ENCODE measurements around the gene ORAI1.
"Not testable (repeated sequence)": the region's sequence is repeated elsewhere in the genome, so short reads cannot be mapped to it uniquely, and the experiment has no call there.

ORAI1 gene

DNA sequence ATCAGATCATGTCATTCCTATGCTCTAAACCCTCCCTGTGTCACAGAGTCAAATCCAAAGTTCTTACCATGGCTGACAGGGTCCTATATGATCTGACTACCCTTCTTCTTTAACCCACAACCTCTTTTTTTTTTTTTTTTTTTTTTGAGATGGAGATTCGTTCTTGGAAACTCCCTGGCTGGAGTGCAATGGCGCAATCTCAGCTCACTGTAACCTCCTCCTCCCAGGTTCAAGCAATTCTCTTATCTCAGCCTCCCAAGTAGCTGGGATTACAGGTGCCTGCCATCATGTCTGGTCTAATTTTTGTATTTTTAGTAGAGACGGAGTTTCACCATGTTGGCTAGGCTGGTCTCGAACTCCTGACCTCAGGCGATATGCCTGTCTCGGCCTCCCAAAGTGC is 40.5 kb downstream of the ORAI1 start:
- not testable (repeated sequence) for H2AFZ ChIP-seq (ENCODE audit: low read depth, low read length); H4K91ac ChIP-seq (ENCODE audit: low read length); H2AK5ac ChIP-seq (ENCODE audit: low read length, severe bottlenecking); H2BK120ac ChIP-seq (ENCODE audit: low read depth, low read length); H3K14ac ChIP-seq (ENCODE audit: low read length in 2 of 2); H3K4ac ChIP-seq (ENCODE audit: low read depth in 1 of 2, low read length in 2 of 2); H3K27ac ChIP-seq (ENCODE audit: low read length, poor library complexity, severe bottlenecking); H2BK12ac ChIP-seq (ENCODE audit: low read length in 2 of 2); H3K18ac ChIP-seq (ENCODE audit: low read depth in 1 of 2, low read length in 2 of 2); H3K79me1 ChIP-seq (replicated peaks; ENCODE audit: low read length, poor library complexity, severe bottlenecking); H3K23ac ChIP-seq (ENCODE audit: low read length in 2 of 2); DNase-seq; H3K4me3 ChIP-seq (ENCODE audit: insufficient read depth in 1 of 2, low read depth in 1 of 2, low read length in 2 of 2); H3K9ac ChIP-seq (ENCODE audit: low read length); H4K8ac ChIP-seq (ENCODE audit: low read length); H3K27me3 ChIP-seq (ENCODE audit: control insufficient read depth in 1 of 2, insufficient read depth in 1 of 2, low read length in 2 of 2); H3K4me1 ChIP-seq (ENCODE audit: control insufficient read depth, insufficient read depth, low read depth, low read length); H3K9me3 ChIP-seq (ENCODE audit: control insufficient read depth, low read length); H2BK15ac ChIP-seq (ENCODE audit: low read depth, poor library complexity, severe bottlenecking); H3K4me2 ChIP-seq (ENCODE audit: low read length, poor library complexity, severe bottlenecking); H3K36me3 ChIP-seq (ENCODE audit: control insufficient read depth in 1 of 2, insufficient read depth in 2 of 2, low read depth in 1 of 2, low read length in 2 of 2); H2BK5ac ChIP-seq (ENCODE audit: low read depth, low read length, poor library complexity, severe bottlenecking)
- WGBS, result 91% methylated on average over 4 of the region's 6 CpGs

DNA sequence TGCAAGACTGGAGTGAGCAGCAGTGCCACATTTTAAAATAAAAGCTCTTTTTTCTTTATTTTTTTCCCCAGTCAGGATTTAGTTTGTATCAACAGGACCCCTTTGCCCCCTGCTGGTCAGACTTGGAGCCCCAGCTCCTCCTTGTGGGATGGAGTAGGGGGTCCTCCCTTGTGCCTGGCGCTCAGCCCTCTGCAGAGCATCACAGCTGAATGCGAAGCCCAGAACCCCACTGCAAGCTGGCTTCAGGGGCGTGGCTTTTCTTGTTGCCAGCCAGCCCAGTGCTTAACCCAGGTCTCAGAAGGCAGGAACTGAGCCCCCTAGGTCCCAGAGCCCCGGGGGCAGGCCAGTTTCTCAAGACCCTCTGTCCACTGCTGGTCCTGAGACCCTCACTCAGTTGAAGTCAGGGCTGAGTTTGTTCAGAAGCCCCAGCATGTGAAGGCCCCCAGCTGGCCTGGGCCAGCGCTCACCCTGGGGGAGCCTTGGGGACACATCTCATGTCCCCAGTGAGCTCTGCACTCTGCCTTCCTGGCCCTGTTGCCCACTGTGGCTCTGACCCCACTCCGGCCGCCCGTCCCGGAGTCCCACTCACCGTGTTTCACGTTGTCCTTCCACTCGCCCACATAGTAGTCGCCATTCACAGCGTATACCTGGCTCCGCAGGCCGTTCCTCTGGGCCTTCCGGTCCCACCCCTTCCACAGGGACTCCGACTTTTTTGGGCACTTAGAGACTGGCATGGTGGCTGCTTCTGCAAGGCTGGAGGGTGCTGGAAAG is 42.6 kb downstream of the ORAI1 start:
- WGBS, result 79% methylated on average over 18 of the region's 18 CpGs
- H3K4me1 ChIP-seq (ENCODE audit: control insufficient read depth, insufficient read depth, low read depth, low read length), result peaks cover 11% of the 10 kb centered on the region
- no peak overlapping the region for H2BK5ac ChIP-seq (ENCODE audit: low read depth, low read length, poor library complexity, severe bottlenecking)

DNA sequence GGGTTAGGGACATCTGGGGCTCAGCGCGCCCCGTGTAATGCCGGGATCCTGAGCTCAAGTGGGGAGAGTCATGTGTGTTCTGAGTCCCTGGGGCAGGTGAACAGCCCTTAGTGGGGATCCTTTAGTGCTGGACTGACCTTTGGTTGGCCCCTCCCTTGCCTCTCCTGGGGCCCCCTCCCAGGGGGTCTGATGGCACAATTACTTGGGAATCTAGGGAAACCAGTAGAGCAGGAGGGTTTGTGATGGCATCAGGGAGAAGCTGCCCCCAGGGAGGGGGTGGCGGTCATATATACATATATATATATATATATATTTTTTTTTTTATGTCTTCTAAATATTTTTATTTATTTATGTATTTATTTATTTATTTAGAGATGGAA is 43.2 kb downstream of the ORAI1 start, which contains the start of gene MORN3:
Gene MORN3 (minus strand): TSS at position 134 of the 380 bp plus-strand sequence. CDS start 171 bp downstream, outside the sequence.
- no peak within 1 kb of the TSS for H2BK15ac ChIP-seq (ENCODE audit: low read depth, poor library complexity, severe bottlenecking)
- no peaks in the 10 kb centered on the region for H3K79me1 ChIP-seq (replicated peaks; ENCODE audit: low read length, poor library complexity, severe bottlenecking)
- H3K4ac ChIP-seq (ENCODE audit: low read depth in 1 of 2, low read length in 2 of 2), result no peak within 1 kb of the TSS
- no peaks in the 10 kb centered on the region for H3K9me3 ChIP-seq (ENCODE audit: control insufficient read depth, low read length)
- no peak within 1 kb of the TSS for H3K18ac ChIP-seq (ENCODE audit: low read depth in 1 of 2, low read length in 2 of 2)
- H3K36me3 ChIP-seq (ENCODE audit: control insufficient read depth in 1 of 2, insufficient read depth in 2 of 2, low read depth in 1 of 2, low read length in 2 of 2), result no peaks in the 10 kb centered on the region
- H3K9ac ChIP-seq (ENCODE audit: low read length), result no peak within 1 kb of the TSS
- no peak within 1 kb of the TSS for H2AK5ac ChIP-seq (ENCODE audit: low read length, severe bottlenecking)
- peak within 1 kb of the TSS in 1 of 2 experiments; percentile 56 for H3K23ac ChIP-seq (ENCODE audit: low read length in 2 of 2)
- 100% methylated on average over 4 of the region's 5 CpGs for WGBS
- peaks cover 11% of the 10 kb centered on the region for H3K4me1 ChIP-seq (ENCODE audit: control insufficient read depth, insufficient read depth, low read depth, low read length)
- H3K4me3 ChIP-seq (ENCODE audit: insufficient read depth in 1 of 2, low read depth in 1 of 2, low read length in 2 of 2), result no peak within 1 kb of the TSS
- H3K27ac ChIP-seq (ENCODE audit: low read length, poor library complexity, severe bottlenecking), result no peak within 1 kb of the TSS
- no peaks in the 10 kb centered on the region for H3K27me3 ChIP-seq (ENCODE audit: control insufficient read depth in 1 of 2, insufficient read depth in 1 of 2, low read length in 2 of 2)
- H3K14ac ChIP-seq (ENCODE audit: low read length in 2 of 2), result no peak within 1 kb of the TSS
- no peak within 1 kb of the TSS for H3K4me2 ChIP-seq (ENCODE audit: low read length, poor library complexity, severe bottlenecking)
- no peak within 1 kb of the TSS for H4K8ac ChIP-seq (ENCODE audit: low read length)
- H2BK5ac ChIP-seq (ENCODE audit: low read depth, low read length, poor library complexity, severe bottlenecking), result no peak within 1 kb of the TSS
- H2BK120ac ChIP-seq (ENCODE audit: low read depth, low read length), result no peak within 1 kb of the TSS
- H2AFZ ChIP-seq (ENCODE audit: low read depth, low read length), result no peak within 1 kb of the TSS
- DNase-seq, result no peak
- peak within 1 kb of the TSS in 1 of 2 experiments; percentile 18 for H2BK12ac ChIP-seq (ENCODE audit: low read length in 2 of 2)
- no peak within 1 kb of the TSS for H4K91ac ChIP-seq (ENCODE audit: low read length)

More for the DNA sequence above, 42.6 kb downstream of the ORAI1 start:
- Histone ChIP-seq H3K4me3 (ENCODE audit: insufficient read depth in 1 of 2, low read depth in 1 of 2, low read length in 2 of 2) (no peak overlapping the region), H3K79me1 (replicated peaks; ENCODE audit: low read length, poor library complexity, severe bottlenecking) (no peaks in the 10 kb centered on the region), H3K9me3 (ENCODE audit: control insufficient read depth, low read length) (no peaks in the 10 kb centered on the region), H3K18ac (ENCODE audit: low read depth in 1 of 2, low read length in 2 of 2) (no peak overlapping the region), H2BK120ac (ENCODE audit: low read depth, low read length) (no peak overlapping the region), H3K36me3 (ENCODE audit: control insufficient read depth in 1 of 2, insufficient read depth in 2 of 2, low read depth in 1 of 2, low read length in 2 of 2) (peaks cover 0 to under 1% of the 10 kb centered on the region in 2 experiments), H4K8ac (ENCODE audit: low read length) (no peak overlapping the region), H3K27me3 (ENCODE audit: control insufficient read depth in 1 of 2, insufficient read depth in 1 of 2, low read length in 2 of 2) (no peaks in the 10 kb centered on the region), H2AFZ (ENCODE audit: low read depth, low read length) (no peak overlapping the region), H3K9ac (ENCODE audit: low read length) (no peak overlapping the region), H3K14ac (ENCODE audit: low read length in 2 of 2) (no peak overlapping the region), H2AK5ac (ENCODE audit: low read length, severe bottlenecking) (no peak overlapping the region), H2BK15ac (ENCODE audit: low read depth, poor library complexity, severe bottlenecking) (no peak overlapping the region), H3K23ac (ENCODE audit: low read length in 2 of 2) (peak overlapping the region in 1 of 2 experiments; percentile 56), H3K4me2 (ENCODE audit: low read length, poor library complexity, severe bottlenecking) (no peak overlapping the region), H2BK12ac (ENCODE audit: low read length in 2 of 2) (peak overlapping the region in 1 of 2 experiments; percentile 18), H3K27ac (ENCODE audit: low read length, poor library complexity, severe bottlenecking) (no peak overlapping the region), H4K91ac (ENCODE audit: low read length) (no peak overlapping the region), H3K4ac (ENCODE audit: low read depth in 1 of 2, low read length in 2 of 2) (no peak overlapping the region)
- DNase-seq, result peak; percentile 54

DNA sequence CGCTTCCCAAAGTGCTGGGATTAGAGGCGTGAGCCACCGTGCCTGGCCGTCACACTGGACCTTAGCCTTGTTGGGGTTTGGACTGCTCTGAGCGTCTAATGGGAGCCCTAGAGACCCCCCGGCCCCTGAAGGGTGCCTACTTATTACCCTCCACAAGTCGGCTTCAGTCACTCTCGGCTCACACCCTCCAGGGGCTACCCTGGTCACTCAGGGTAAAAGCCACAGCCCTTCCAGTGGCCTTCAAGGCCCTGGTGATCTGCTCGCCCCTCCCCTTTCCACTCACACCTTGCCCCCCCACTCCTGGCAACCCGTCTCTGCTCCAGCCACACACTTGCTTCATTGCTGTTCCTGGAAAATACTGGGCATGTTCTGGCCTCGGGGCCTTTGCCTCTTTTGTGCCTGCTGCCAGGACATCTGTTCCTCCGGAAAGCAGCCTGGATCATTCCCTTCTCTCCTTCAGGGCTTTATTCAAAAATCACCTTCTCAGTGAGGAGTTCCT is 46.7 kb downstream of the ORAI1 start:
- Histone ChIP-seq H3K27me3 (ENCODE audit: control insufficient read depth in 1 of 2, insufficient read depth in 1 of 2, low read length in 2 of 2) (no peaks in the 10 kb centered on the region), H3K36me3 (ENCODE audit: control insufficient read depth in 1 of 2, insufficient read depth in 2 of 2, low read depth in 1 of 2, low read length in 2 of 2) (no peaks in the 10 kb centered on the region), H3K4me2 (ENCODE audit: low read length, poor library complexity, severe bottlenecking) (no peak overlapping the region), H3K4me3 (ENCODE audit: insufficient read depth in 1 of 2, low read depth in 1 of 2, low read length in 2 of 2) (peak overlapping the region in 1 of 2 experiments; percentile 81), H3K23ac (ENCODE audit: low read length in 2 of 2) (no peak overlapping the region), H4K8ac (ENCODE audit: low read length) (peak overlapping the region; percentile 47), H2BK5ac (ENCODE audit: low read depth, low read length, poor library complexity, severe bottlenecking) (no peak overlapping the region), H4K91ac (ENCODE audit: low read length) (no peak overlapping the region), H2BK12ac (ENCODE audit: low read length in 2 of 2) (no peak overlapping the region), H3K79me1 (replicated peaks; ENCODE audit: low read length, poor library complexity, severe bottlenecking) (no peaks in the 10 kb centered on the region), H2BK120ac (ENCODE audit: low read depth, low read length) (no peak overlapping the region), H3K27ac (ENCODE audit: low read length, poor library complexity, severe bottlenecking) (no peak overlapping the region), H3K9me3 (ENCODE audit: control insufficient read depth, low read length) (no peaks in the 10 kb centered on the region), H2AFZ (ENCODE audit: low read depth, low read length) (no peak overlapping the region), H3K9ac (ENCODE audit: low read length) (peak overlapping the region; percentile 84), H2AK5ac (ENCODE audit: low read length, severe bottlenecking) (no peak overlapping the region), H3K4ac (ENCODE audit: low read depth in 1 of 2, low read length in 2 of 2) (no peak overlapping the region), H2BK15ac (ENCODE audit: low read depth, poor library complexity, severe bottlenecking) (no peak overlapping the region), H3K18ac (ENCODE audit: low read depth in 1 of 2, low read length in 2 of 2) (no peak overlapping the region), H3K14ac (ENCODE audit: low read length in 2 of 2) (no peak overlapping the region), H3K4me1 (ENCODE audit: control insufficient read depth, insufficient read depth, low read depth, low read length) (peaks cover 11% of the 10 kb centered on the region)
- peak; percentile 8 for DNase-seq
- 73% methylated on average over 12 of the region's 12 CpGs for WGBS
